SK-N-SH treated with all-trans-retinoic acid at 6 μM for 48 hours (cell line): Measurements from ENCODE around the gene TSSC4.

ENCODE experiments used
- ARNTL ChIP-seq: fragments of 450-650 bp; formaldehyde crosslinking; IDR thresholded peaks from 2 replicates; pipeline ENCODE4 v1.5.0; 2020; ENCODE audit warnings: low read depth, mild to moderate bottlenecking, moderate library complexity, borderline replicate concordance
- CSDC2 ChIP-seq: fragments of 250-450 bp; sonication (Bioruptor Pico); IDR thresholded peaks from 2 replicates; pipeline ENCODE4 v1.5.0; 2020; ENCODE audit warnings: mild to moderate bottlenecking, moderate library complexity
- RARB ChIP-seq: fragments of 250-450 bp; sonication (Bioruptor Pico); IDR thresholded peaks from 2 replicates; pipeline ENCODE4 v1.8.0; 2021; ENCODE audit warnings: mild to moderate bottlenecking, moderate library complexity
- TCF4 ChIP-seq: fragments of 250-450 bp; sonication (Bioruptor Pico); IDR thresholded peaks from 2 replicates; pipeline ENCODE4 v1.8.0; 2021; ENCODE audit warnings: mild to moderate bottlenecking, moderate library complexity, borderline replicate concordance
- TOX ChIP-seq: fragments of 250-450 bp; sonication (Bioruptor Pico); IDR thresholded peaks from 2 replicates; pipeline ENCODE4 v1.8.0; 2021; ENCODE audit warnings: mild to moderate bottlenecking, moderate library complexity, borderline replicate concordance
- ZFP30 ChIP-seq: fragments of 450-650 bp; formaldehyde crosslinking; IDR thresholded peaks from 2 replicates; pipeline ENCODE4 v1.5.0; 2022; ENCODE audit warnings: mild to moderate bottlenecking, moderate library complexity
- ZNF565 ChIP-seq: fragments of 450-650 bp; formaldehyde crosslinking; conservative IDR thresholded peaks from 2 replicates; pipeline ENCODE4 v1.5.0; 2020; ENCODE audit warnings: low read depth, mild to moderate bottlenecking, moderate library complexity
- ZNF8 ChIP-seq: fragments of 450-650 bp; formaldehyde crosslinking; IDR thresholded peaks from 2 replicates; pipeline ENCODE4 v1.5.0; 2020; ENCODE audit warnings: mild to moderate bottlenecking, moderate library complexity
- TF ChIP-seq, protein P1 (sequence below): fragments of 250-450 bp; sonication (Bioruptor Pico); IDR thresholded peaks from 2 replicates; pipeline ENCODE4 v1.8.0; 2020; ENCODE audit warnings: mild to moderate bottlenecking, moderate library complexity, borderline replicate concordance
- TF ChIP-seq, protein P2 (sequence below): fragments of 250-450 bp; sonication (Bioruptor Pico); IDR thresholded peaks from 2 replicates; pipeline ENCODE4 v1.5.0; 2020; ENCODE audit warnings: mild to moderate bottlenecking, moderate library complexity
- TF ChIP-seq, protein P3 (sequence below): fragments of 250-450 bp; sonication (Bioruptor Pico); IDR thresholded peaks from 2 replicates; pipeline ENCODE4 v1.5.1; 2020; ENCODE audit warnings: low read depth, mild to moderate bottlenecking, moderate library complexity
- TF ChIP-seq, protein P4 (sequence below): fragments of 250-450 bp; sonication (Bioruptor Pico); IDR thresholded peaks from 2 replicates; pipeline ENCODE4 v1.8.0; 2021; ENCODE audit warnings: low read depth, mild to moderate bottlenecking, moderate library complexity, borderline replicate concordance
- TF ChIP-seq, protein P5 (sequence below): fragments of 250-450 bp; sonication (Bioruptor Pico); IDR thresholded peaks from 2 replicates; pipeline ENCODE4 v1.5.1; 2021; ENCODE audit warnings: mild to moderate bottlenecking, moderate library complexity

DNA sequence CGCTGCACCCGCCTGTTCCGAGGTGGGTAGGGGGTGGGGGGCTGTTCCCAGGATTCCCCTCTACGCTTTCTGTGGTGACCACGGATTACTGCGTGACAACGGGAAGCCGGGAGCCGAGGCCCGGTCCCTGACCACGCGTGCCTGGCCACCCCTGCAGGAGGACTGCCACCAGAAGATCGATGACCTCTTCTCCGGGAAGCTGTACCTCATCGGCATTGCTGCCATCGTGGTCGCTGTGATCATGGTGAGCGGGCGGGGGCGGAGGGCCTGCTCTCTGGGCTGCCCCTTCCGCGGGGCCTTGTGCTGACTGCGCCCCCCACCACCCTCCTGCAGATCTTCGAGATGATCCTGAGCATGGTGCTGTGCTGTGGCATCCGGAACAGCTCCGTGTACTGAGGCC is 4.1 kb upstream of the TSSC4 start:
- TF ChIP-seq, protein P1, sequence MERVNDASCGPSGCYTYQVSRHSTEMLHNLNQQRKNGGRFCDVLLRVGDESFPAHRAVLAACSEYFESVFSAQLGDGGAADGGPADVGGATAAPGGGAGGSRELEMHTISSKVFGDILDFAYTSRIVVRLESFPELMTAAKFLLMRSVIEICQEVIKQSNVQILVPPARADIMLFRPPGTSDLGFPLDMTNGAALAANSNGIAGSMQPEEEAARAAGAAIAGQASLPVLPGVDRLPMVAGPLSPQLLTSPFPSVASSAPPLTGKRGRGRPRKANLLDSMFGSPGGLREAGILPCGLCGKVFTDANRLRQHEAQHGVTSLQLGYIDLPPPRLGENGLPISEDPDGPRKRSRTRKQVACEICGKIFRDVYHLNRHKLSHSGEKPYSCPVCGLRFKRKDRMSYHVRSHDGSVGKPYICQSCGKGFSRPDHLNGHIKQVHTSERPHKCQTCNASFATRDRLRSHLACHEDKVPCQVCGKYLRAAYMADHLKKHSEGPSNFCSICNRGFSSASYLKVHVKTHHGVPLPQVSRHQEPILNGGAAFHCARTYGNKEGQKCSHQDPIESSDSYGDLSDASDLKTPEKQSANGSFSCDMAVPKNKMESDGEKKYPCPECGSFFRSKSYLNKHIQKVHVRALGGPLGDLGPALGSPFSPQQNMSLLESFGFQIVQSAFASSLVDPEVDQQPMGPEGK (CRISPR knock-in tag) = no peak
- TF ChIP-seq, protein P2, sequence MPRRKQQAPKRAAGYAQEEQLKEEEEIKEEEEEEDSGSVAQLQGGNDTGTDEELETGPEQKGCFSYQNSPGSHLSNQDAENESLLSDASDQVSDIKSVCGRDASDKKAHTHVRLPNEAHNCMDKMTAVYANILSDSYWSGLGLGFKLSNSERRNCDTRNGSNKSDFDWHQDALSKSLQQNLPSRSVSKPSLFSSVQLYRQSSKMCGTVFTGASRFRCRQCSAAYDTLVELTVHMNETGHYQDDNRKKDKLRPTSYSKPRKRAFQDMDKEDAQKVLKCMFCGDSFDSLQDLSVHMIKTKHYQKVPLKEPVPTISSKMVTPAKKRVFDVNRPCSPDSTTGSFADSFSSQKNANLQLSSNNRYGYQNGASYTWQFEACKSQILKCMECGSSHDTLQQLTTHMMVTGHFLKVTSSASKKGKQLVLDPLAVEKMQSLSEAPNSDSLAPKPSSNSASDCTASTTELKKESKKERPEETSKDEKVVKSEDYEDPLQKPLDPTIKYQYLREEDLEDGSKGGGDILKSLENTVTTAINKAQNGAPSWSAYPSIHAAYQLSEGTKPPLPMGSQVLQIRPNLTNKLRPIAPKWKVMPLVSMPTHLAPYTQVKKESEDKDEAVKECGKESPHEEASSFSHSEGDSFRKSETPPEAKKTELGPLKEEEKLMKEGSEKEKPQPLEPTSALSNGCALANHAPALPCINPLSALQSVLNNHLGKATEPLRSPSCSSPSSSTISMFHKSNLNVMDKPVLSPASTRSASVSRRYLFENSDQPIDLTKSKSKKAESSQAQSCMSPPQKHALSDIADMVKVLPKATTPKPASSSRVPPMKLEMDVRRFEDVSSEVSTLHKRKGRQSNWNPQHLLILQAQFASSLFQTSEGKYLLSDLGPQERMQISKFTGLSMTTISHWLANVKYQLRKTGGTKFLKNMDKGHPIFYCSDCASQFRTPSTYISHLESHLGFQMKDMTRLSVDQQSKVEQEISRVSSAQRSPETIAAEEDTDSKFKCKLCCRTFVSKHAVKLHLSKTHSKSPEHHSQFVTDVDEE (CRISPR knock-in tag) = no peak
- TF ChIP-seq, protein P3, sequence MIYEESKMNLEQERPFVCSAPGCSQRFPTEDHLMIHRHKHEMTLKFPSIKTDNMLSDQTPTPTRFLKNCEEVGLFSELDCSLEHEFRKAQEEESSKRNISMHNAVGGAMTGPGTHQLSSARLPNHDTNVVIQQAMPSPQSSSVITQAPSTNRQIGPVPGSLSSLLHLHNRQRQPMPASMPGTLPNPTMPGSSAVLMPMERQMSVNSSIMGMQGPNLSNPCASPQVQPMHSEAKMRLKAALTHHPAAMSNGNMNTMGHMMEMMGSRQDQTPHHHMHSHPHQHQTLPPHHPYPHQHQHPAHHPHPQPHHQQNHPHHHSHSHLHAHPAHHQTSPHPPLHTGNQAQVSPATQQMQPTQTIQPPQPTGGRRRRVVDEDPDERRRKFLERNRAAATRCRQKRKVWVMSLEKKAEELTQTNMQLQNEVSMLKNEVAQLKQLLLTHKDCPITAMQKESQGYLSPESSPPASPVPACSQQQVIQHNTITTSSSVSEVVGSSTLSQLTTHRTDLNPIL (CRISPR knock-in tag) = no peak
- TF ChIP-seq TOX (CRISPR knock-in tag) = no peak
- no peak for TF ChIP-seq ZNF565 (CRISPR knock-in tag)
- TF ChIP-seq, protein P4, sequence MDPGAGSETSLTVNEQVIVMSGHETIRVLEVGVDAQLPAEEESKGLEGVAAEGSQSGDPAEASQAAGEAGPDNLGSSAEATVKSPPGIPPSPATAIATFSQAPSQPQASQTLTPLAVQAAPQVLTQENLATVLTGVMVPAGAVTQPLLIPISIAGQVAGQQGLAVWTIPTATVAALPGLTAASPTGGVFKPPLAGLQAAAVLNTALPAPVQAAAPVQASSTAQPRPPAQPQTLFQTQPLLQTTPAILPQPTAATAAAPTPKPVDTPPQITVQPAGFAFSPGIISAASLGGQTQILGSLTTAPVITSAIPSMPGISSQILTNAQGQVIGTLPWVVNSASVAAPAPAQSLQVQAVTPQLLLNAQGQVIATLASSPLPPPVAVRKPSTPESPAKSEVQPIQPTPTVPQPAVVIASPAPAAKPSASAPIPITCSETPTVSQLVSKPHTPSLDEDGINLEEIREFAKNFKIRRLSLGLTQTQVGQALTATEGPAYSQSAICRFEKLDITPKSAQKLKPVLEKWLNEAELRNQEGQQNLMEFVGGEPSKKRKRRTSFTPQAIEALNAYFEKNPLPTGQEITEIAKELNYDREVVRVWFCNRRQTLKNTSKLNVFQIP (CRISPR knock-in tag) = no peak
- TF ChIP-seq TCF4 = no peak
- TF ChIP-seq, protein P5, sequence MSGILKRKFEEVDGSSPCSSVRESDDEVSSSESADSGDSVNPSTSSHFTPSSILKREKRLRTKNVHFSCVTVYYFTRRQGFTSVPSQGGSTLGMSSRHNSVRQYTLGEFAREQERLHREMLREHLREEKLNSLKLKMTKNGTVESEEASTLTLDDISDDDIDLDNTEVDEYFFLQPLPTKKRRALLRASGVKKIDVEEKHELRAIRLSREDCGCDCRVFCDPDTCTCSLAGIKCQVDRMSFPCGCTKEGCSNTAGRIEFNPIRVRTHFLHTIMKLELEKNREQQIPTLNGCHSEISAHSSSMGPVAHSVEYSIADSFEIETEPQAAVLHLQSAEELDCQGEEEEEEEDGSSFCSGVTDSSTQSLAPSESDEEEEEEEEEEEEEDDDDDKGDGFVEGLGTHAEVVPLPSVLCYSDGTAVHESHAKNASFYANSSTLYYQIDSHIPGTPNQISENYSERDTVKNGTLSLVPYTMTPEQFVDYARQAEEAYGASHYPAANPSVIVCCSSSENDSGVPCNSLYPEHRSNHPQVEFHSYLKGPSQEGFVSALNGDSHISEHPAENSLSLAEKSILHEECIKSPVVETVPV = no peak
- TF ChIP-seq ARNTL = no peak
- TF ChIP-seq ZNF8 (CRISPR knock-in tag) = no peak
- TF ChIP-seq CSDC2 = no peak
- no peak for TF ChIP-seq RARB (CRISPR knock-in tag)
- TF ChIP-seq ZFP30 (CRISPR knock-in tag) = no peak
